Measurements from ENCODE around the gene RASA3. TPM values are rescaled to one million over a fixed set of nuclear protein-coding genes. Genes with fewer than 3 reads are reported as not detected.

Gene RASA3
- total and polyA plus RNA-seq, 9 of the 15 experiments (the other 6 are each of a cell fraction or from before 2014, with no cell fraction given), result 0.72 to 25.3 (median 14.4) TPM

- Histone ChIP-seq H3K9me1 (ENCODE audit: control insufficient read depth, insufficient read depth, low read length) (no peaks in the 10 kb centered on the region), H3K36me3 (ENCODE audit: control insufficient read depth, insufficient read depth, low read length) (peaks cover 10% of the 10 kb centered on the region; the same call in 1 of the 3 replicates), H4K20me1 (replicated peaks; ENCODE audit: control insufficient read depth, insufficient read depth, low read length) (no peaks in the 10 kb centered on the region), H3K9me3 (replicated peaks; ENCODE audit: control insufficient read depth, insufficient read depth, low read depth, low read length) (peaks cover 1% of the 10 kb centered on the region; the same call in 1 of the 2 replicates), H3K4me1 (replicated peaks in 1 of 2; ENCODE audit: control insufficient read depth in 2 of 2, insufficient read depth in 2 of 2, low read length in 2 of 2) (peaks cover 0 to 6% of the 10 kb centered on the region in 2 experiments; a peak in 2 of 5 replicates), H2AFZ (ENCODE audit: low read depth, low read length) (no peak overlapping the region), H3K79me2 (ENCODE audit: control insufficient read depth, insufficient read depth, low read length) (peaks cover 7% of the 10 kb centered on the region; the same call in 2 of the 3 replicates), H3K27me3 (ENCODE audit: control insufficient read depth in 2 of 2, insufficient read depth in 2 of 2, low read length in 2 of 2) (no peaks in the 10 kb centered on the region), H3K27ac (ENCODE audit: extremely low read depth, low read depth, low read length) (no peak overlapping the region), H3K9ac (ENCODE audit: insufficient read depth in 1 of 2, low read depth in 2 of 2, low read length in 2 of 2) (no peak overlapping the region), H3K4me2 (ENCODE audit: insufficient read depth, low read length) (no peak overlapping the region), H3K4me3 (no peak overlapping the region)
- ATAC-seq (no peak), DNase-seq (ENCODE audit: extremely low read depth in 1 of 4, low spot score in 3 of 4) (no peak), FAIRE-seq (no peak)
- in situ Hi-C loops (cut with MboI) (no loop called here), intact Hi-C loops (cut with micrococcal nuclease) (no loop called here)
- ChIA-PET POLR2A (no interaction called here), CTCF (ENCODE audit: low intra/inter-chr PET ratio) (no interaction called here)
- no TSS peak for BruUV-seq (replicated peaks)
- WGBS (ENCODE audit: insufficient coverage, low coverage, missing lambda C conversion rate), result 97% methylated on average over 11 of the region's 14 CpGs
- TF ChIP-seq CHD4 (IDR thresholded peaks at IDR 0.05; ENCODE audit: insufficient read depth, insufficient replicate concordance, low read depth, low read length, poor library complexity, severe bottlenecking) (no peak), CEBPG (CRISPR knock-in tag; IDR thresholded peaks at IDR 0.05) (no peak), CEBPG (tag; conservative IDR thresholded peaks at IDR 0.05 in 1 of 2, IDR thresholded peaks at IDR 0.05 in 1 of 2) (no peak), PPARD (CRISPR knock-in tag; IDR thresholded peaks at IDR 0.05) (no peak), JUN (IDR thresholded peaks at IDR 0.05; ENCODE audit: borderline replicate concordance, low read depth, low read length) (no peak), JUN (CRISPR knock-in tag; IDR thresholded peaks at IDR 0.05; ENCODE audit: borderline replicate concordance) (no peak), NRF1 (conservative IDR thresholded peaks at IDR 0.05 in 1 of 2, IDR thresholded peaks at IDR 0.05 in 1 of 2) (no peak), ZNF277 (CRISPR knock-in tag; IDR thresholded peaks at IDR 0.05; ENCODE audit: borderline replicate concordance) (no peak), ZNF384 (IDR thresholded peaks at IDR 0.05; ENCODE audit: low read depth, low read length) (no peak), ZNF644 (tag; IDR thresholded peaks at IDR 0.05; ENCODE audit: low read depth) (no peak), SMAD2 (IDR thresholded peaks at IDR 0.05; ENCODE audit: low read depth, low read length) (no peak), PHF8 (IDR thresholded peaks at IDR 0.05; ENCODE audit: borderline replicate concordance, low read length) (no peak), TOE1 (IDR thresholded peaks at IDR 0.05; ENCODE audit: borderline replicate concordance) (no peak), TOE1 (CRISPR knock-in tag; IDR thresholded peaks at IDR 0.05; ENCODE audit: borderline replicate concordance, low read depth) (no peak), ZNF696 (CRISPR knock-in tag; conservative IDR thresholded peaks at IDR 0.05) (no peak)
- TF ChIP-seq, protein P1, sequence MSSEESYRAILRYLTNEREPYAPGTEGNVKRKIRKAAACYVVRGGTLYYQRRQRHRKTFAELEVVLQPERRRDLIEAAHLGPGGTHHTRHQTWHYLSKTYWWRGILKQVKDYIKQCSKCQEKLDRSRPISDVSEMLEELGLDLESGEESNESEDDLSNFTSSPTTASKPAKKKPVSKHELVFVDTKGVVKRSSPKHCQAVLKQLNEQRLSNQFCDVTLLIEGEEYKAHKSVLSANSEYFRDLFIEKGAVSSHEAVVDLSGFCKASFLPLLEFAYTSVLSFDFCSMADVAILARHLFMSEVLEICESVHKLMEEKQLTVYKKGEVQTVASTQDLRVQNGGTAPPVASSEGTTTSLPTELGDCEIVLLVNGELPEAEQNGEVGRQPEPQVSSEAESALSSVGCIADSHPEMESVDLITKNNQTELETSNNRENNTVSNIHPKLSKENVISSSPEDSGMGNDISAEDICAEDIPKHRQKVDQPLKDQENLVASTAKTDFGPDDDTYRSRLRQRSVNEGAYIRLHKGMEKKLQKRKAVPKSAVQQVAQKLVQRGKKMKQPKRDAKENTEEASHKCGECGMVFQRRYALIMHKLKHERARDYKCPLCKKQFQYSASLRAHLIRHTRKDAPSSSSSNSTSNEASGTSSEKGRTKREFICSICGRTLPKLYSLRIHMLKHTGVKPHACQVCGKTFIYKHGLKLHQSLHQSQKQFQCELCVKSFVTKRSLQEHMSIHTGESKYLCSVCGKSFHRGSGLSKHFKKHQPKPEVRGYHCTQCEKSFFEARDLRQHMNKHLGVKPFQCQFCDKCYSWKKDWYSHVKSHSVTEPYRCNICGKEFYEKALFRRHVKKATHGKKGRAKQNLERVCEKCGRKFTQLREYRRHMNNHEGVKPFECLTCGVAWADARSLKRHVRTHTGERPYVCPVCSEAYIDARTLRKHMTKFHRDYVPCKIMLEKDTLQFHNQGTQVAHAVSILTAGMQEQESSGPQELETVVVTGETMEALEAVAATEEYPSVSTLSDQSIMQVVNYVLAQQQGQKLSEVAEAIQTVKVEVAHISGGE (CRISPR knock-in tag; IDR thresholded peaks at IDR 0.05), result no peak
- TF ChIP-seq, protein P2, sequence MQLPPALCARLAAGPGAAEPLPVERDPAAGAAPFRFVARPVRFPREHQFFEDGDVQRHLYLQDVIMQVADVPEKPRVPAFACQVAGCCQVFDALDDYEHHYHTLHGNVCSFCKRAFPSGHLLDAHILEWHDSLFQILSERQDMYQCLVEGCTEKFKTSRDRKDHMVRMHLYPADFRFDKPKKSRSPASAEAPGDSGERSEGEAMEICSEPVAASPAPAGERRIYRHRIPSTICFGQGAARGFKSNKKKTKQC (CRISPR knock-in tag; IDR thresholded peaks at IDR 0.05), result no peak
Observed at GRCh38 chr13:114071991-114072390, 60.4 kb downstream of the RASA3 start.

All from K562 (cell line).